Stimulated activated CD4-positive, alpha-beta T cell treated with anti-CD3 and anti-CD28 coated beads, Interleukin-15, amount 100 ng/mL, for 48 hours (primary cell): Measurements from ENCODE around the gene PLSCR3.

Source experiments
- DNase-seq, 2 donors: peaks; one replicate each; pipeline ENCODE4 v3.0.0-alpha.2; 2020; ENCODE audit warnings: low read depth in 2 of 2

The PLSCR3 gene

DNA sequence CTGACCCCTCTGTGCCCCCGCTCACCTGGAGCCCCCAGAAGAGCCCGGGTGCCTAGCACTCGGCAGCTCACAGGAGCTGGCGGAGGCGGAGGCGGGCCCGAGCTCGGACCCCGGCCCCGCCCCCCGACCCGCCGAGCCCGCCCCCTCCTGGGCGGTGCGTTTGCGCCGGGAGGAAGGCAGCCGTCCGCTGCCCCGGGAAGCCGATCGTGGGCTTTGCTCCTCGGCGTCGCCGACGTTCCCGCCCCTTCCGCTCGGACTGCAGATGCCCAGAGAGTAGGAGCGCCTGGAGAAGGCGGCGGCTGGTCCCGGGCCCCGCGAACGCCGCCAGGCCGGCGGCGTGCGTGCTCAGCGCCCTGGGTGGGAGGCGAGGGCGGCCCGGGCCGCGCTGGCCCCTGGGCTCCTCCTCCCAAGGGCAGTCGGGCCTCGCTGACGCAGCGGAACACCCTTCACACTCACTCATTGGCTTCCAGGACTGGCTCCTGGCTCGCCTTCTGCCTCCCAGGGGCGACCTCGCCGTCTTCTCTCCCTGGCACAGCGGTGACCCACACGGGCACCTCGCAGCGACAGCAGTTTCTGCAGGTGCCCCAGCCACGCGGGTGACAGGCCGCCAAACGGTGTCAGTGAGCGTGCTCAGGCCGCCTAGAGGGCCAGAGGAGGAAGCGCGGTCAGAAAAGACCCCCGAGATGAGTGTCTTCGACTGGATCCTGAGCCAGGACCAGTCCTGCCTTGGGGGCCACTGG lies at the start of gene PLSCR3:
PLSCR3 (minus strand) TSS at position 74 of the 740 bp plus-strand sequence. CDS start 415 bp downstream, outside the sequence.
- DNase-seq = peak; percentile 54 to 79

DNA sequence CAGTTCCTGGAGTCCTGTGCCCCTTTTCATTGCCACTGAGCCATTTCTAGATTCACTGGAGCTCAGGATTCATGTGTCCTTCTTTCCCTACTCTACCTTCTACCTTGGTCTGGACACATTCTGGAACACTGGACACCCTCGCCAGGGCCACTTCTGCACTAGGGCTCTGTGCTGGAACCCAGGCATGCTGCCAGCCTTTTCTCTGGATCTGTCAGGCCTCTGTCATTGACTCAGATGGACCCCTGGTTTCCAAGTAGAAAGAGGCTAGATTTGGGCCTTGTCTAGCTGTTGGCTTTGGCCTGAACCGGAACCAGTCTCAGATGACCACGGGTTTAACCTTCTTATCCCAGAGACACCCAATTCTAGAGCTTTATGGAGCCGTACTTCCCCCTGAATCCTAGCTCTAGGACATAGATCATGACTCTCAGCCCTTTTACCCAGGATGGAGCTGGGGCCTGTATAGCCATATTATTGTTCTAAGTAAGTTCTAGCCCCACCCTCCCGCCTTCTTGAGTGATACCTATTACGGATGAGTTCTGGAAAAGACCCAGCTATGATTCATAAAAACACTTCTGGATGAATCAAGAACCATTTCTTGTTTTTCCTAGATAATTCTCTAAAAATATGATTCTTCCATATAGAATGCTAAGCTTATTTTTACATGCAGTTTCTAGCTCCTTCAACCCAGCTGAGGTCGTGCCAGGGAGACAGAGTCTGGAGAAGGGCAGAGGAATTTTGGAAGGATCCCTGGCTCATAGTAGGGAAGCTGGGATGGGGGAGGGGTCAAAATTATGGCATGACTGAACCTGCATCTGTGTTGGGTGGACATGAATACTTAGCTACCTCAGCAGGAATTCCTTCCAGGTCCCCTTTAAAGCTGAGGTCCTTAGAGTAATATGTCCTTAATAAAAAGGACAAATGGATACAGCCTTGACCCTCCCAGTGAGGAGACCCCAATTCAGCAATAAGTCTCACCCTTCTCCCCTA lies 49.5 kb upstream of the PLSCR3 start:
- no peak for DNase-seq

DNA sequence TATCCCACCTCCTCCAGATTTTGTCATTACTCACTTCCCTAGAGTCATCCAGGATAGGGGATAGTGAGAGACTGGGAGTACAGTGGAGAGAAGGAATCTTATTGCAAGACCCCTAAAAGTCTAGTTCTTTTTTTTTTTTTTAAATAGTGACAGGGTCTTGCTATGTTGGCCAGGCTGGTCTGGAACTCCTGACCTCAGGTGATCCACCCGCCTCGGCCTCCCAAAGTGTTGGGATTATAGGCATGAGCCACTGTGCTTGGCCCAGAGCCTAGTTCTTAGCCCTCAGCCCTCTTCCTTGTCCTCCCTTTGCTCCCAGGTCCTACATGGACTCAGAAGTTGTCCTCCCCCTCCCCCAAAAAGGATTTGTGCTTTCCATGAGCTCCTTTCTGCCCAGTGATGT lies 47.8 kb upstream of the PLSCR3 start:
- DNase-seq = no peak

DNA sequence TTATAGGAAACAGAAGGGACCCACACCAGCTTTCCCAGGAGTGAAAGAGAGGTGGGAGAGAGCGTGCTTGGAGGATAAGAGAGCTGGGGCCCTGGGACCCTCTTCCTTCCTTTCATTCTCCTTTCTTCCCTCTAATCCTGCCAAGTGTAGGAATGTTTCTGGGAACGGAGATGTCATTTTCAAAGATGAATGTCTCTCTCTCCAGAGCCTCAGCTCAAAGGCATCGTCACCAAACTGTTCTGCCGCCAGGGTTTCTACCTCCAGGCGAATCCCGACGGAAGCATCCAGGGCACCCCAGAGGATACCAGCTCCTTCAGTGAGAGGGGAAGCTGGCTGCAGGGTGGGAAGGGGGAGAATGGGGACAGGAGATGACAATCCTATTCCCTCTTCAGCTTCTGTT lies 46.9 kb upstream of the PLSCR3 start:
- DNase-seq = no peak

GRCh38 chr17:7440834-7441195 lies 46.5 kb upstream of the PLSCR3 start:
- no peak for DNase-seq

- DNase-seq = no peak
Observed at GRCh38 chr17:7440113-7440833, 45.9 kb upstream of the PLSCR3 start.

DNA sequence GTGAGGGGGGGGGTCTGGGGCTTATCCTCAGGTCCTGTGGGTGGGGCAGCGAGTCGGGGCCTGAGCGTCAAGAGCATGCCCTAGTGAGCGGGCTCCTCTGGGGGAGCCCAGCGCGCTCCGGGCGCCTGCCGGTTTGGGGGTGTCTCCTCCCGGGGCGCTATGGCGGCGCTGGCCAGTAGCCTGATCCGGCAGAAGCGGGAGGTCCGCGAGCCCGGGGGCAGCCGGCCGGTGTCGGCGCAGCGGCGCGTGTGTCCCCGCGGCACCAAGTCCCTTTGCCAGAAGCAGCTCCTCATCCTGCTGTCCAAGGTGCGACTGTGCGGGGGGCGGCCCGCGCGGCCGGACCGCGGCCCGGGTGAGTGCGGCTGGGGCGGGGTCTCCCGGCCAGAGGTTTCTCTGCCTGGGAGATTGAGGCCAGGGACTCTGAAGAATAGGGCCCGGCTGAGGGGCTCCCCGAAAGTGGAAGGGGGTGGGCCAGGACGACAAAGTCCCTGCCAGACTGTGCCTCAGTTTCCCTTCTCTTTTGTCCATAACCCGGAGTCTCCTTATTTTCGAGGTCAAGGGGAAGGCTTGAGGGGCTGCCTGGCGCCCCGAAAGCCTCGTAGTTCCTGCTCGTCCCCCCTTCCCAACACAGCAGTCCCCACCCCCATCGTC lies 45.3 kb upstream of the PLSCR3 start, which contains the start of gene FGF11:
FGF11 (plus strand) TSS at position 51 of the 651 bp plus-strand sequence; CDS start at position 160, 109 bp downstream.
- DNase-seq = no peak

- no peak for DNase-seq
Observed at GRCh38 chr17:7438656-7439460, 44.5 kb upstream of the PLSCR3 start.

GRCh38 chr17:7437950-7438614 lies 43.8 kb upstream of the PLSCR3 start:
- DNase-seq = no peak

- no peak for DNase-seq
Observed at GRCh38 chr17:7437369-7437863, 43.1 kb upstream of the PLSCR3 start.

GRCh38 chr17:7436556-7437368 lies 42.4 kb upstream of the PLSCR3 start:
- DNase-seq = peak; percentile 64 to 81

DNA sequence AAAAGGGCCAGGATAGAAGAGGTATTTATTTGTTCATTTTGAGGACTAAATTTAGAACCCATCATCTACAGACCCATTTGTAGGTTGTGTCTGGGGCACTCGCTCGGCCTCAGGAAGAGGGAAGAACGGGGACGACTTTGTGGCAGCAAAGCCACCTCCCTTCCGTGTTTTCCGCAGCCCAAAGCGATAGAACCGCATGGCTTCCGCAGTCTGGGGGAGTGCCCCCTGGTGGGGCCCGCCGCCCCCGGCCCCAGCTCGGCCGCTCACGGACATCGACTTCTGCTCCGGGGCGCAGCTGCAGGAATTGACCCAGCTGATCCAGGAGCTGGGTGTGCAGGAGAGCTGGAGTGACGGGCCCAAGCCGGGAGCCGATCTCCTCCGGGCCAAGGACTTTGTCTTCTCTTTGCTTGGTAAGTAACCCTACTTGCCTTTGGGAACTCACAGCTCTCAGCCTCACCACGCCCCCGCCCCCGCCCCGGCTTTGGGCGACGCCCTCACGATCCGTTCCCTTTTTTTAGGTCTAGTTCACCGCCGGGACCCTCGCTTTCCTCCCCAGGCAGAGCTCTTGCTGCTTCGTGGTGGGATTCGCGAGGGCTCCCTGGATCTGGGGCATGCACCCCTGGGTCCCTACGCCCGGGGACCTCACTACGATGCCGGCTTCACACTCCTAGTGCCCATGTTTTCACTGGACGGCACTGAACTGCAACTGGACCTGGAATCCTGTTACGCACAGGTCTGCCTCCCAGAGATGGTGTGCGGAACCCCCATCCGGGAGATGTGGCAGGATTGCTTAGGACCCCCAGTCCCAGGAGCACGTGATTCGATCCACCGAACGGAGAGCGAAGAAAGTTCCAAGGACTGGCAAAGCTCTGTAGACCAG lies 41.6 kb upstream of the PLSCR3 start:
- no peak for DNase-seq

- DNase-seq = no peak
Observed at GRCh38 chr17:7432296-7432695, 38.0 kb upstream of the PLSCR3 start.

DNA sequence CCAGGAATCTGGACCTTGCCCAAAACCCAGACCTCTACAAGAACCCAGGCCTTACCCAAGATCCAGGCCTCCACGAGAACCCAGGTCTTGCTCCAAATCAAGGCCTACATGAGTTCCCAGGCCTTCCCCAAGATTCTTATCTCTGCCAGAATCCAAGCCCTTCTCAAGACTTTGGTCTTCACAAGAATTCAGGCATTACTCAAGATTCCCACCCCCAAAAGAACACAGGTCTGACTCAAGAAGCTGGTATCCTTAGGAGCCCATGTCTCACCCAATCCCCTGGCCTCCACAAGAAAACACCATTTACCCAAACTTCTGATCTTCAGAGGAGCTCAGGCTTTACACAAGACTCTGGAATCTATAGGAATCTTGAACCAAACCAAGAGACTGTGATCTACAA lies 36.9 kb upstream of the PLSCR3 start:
- no peak for DNase-seq

DNA sequence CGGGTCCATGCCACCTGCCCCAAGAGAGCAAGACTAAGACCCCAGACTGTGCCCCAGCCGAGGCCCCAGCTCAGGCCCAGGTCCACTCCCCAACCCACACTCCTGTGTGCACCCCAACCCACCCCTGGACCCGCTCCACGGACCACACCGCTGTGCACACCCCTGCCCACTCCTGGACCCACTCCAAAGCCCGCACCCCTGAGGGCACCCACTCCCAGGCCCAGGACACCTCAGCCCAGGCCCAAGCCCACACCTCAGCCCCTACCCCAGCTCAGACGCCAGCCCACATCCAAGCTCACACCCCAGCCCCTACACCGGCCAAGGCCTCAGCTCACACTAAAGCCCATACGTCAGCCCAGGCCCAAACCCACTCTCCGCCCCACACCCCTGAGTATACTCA lies 35.4 kb upstream of the PLSCR3 start:
- DNase-seq = no peak

DNA sequence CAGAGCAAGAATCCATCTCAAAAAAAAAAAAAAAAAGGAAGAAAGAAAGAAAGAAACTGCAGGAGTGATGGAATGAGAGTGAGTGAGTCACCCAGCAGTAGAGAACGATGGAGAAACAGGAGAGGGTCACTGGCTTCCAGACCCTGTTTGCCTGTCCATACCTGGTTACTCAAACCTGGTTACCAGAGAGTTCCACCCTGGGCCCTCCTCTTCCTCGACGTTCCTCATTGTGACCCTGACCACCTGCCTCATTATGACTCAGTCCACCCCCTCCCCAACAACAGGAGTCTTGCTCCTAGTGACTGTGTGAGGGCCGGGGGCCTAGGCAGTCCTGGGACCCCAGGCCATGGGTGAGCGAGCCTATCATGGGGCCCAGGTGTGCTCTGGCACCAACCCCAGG lies 34.2 kb upstream of the PLSCR3 start, which contains the start of gene SPEM3:
SPEM3 (plus strand) TSS at position 301 of the 400 bp plus-strand sequence; CDS start at position 347, 46 bp downstream.
- no peak for DNase-seq

DNA sequence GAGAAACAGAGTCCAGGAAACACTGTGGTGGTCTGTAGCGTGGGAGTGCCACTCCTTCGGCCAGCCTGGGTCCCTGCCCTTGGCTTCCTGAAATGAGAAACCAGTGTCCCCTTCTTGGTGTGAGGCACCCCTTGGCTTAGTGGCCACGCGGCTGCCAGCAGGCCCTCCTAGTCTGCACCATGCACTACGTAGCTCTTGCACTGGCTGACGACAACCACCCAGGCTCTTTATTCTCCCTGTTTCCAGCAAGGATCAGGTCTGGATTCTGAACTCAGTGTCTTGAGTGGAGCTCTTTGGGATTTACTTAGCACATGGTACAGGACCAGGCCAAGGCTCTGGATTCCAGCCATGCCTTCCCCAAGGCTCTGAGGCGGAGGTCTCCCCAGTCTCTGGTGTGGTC lies 33.2 kb upstream of the PLSCR3 start:
- DNase-seq = no peak
